NCI-H345 treated with DMSO at 0.1 percent for 48 hours (cell line): Measurements from ENCODE around the gene ZNF526.
"Not testable (repeated sequence)": the region's sequence is repeated elsewhere in the genome, so short reads cannot be mapped to it uniquely, and the experiment has no call there.

Source experiments
- DNase-seq: peaks from one replicate; lab custom pipeline; 2025; ENCODE audit not compliant: unreplicated experiment; lab: John Stamatoyannopoulos, UW

Gene ZNF526

DNA sequence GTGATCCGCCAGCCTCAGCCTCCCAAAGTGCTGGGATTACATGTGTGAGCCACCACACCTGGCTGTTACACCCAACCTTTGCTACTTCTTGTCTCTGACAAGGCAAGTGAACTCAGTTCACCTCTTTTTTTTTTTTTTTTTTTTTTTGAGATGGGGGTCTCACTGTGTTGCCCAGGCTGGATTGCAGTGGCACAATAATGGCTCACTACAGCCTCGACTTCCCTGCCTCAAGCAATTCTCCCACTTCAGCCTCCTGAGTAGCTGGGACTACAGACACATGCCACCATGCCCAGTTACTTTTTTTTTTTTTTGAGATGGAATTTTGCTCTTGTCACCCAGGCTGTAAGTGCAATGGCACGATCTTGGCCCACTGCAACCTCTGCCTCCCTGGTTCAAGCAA, 37.7 kb downstream of the ZNF526 start:
- DNase-seq, result not testable (repeated sequence)

DNA sequence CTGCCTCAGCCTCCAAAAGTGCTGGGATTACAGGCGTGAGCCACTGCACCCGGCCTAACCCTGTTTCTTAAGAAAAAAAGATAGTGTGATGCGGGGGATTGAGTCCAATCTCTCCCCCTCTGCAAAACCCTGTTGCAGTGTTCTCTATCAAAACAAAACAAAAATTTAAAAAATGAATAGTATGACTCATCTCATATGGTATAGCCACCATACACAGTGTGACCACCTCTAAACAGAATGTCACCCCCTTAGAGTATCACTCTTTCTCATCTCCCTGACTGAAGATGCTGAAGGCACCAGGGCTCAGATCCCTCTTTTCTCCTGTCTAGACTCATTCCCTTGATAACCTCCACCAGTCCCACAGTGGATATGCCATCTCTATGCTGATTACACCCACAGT, 41.7 kb downstream of the ZNF526 start:
- no peak for DNase-seq

DNA sequence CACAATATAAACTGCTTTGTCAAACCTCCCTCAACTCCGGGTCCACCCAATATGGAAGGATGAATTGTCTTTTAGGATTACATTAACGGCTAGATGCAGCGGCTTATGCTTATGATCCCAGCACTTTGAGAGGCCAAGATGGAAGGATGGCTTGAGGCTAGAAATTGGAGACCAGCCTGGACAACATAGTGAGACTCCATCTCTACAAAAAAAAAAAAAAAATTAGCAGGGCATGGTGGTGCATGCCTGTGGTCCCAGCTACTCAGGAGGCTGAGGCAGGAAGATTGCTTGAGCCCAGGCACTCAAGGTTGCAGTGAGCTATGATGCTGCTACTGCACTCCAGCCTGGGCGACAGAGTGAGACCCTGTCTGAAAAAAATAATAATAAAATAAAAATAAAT, 46.0 kb downstream of the ZNF526 start:
- not testable (repeated sequence) for DNase-seq

DNA sequence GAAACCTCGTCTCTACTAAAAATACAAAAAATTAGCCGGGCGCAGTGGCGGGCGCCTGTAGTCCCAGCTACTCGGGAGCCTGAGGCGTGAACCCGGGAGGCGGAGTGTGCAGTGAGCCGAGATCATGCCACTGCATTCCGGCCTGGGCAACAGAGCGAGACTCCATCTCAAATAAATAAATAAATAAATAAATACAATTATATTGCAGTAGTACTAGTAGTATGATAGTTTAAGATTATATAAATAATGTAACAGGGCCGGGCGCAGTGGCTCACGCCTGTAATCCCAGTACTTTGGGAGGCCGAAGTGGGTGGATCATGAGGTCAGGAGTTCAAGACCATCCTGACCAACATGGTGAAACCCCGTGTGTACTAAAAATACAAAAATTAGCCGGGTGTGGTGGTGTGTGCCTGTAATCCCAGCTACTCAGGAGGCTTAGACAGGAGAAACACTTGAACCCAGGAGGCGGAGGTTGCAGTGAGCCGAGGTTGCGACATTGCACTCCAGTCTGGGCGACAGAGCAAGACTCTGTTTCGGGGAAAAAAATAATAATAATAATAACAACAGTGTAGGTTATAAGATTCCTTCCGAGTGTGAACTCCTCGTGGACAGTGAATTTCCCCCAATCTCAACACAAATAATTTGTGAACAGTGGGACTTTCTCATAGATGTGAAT, 47.0 kb downstream of the ZNF526 start:
- DNase-seq, result not testable (repeated sequence)

DNA sequence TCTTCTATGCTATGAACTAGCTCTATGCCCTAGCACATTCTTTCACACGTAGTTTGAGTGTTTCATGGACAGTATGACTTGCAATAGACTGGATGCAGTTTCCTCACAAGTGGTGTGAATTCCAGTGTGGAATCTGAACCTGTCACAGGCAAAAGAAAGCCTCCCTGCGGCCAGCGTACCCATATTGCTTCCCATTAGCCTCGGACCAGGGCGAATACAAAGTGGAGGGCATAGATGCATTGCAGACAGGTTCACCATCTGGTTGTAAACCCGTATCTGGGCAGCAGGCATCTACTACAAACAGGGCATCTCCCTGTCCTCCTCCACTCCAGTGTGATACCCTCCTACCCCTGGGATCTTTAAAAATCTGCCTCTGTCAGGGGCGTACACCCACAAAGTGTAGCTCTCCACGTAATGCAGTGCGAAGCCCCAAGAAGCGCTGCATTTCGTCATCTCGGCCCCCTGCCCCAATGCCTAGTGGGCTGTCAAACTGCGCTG, 47.6 kb downstream of the ZNF526 start:
- DNase-seq, result no peak

DNA sequence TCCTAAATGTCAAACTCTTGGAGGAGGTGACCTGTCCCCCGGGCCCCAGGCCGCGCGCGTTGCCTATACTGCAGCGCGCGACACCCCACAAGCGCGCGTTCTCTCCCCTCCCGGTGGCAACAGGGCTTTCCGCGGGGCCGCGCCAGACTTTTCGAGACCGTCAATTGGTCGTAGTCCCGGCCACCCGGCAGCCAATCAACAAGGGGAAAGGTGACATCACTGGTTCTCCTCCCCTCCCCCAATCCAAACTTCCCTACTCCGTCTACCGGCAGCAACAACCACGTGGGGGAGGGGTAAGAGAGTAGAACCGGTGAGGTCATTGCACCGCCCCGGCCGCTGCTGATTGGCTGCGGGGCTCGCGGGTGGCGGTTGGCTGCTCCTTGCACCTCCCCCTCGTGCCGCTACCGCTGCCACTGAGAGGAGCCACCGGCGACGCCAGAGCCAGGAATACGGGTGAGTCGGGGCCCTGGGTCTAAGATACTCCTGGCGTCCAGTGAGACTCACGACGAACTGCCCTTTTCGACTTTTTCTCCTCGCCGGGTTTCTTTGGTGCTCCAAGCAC, 48.1 kb downstream of the ZNF526 start:
- DNase-seq, result peak; percentile 90

DNA sequence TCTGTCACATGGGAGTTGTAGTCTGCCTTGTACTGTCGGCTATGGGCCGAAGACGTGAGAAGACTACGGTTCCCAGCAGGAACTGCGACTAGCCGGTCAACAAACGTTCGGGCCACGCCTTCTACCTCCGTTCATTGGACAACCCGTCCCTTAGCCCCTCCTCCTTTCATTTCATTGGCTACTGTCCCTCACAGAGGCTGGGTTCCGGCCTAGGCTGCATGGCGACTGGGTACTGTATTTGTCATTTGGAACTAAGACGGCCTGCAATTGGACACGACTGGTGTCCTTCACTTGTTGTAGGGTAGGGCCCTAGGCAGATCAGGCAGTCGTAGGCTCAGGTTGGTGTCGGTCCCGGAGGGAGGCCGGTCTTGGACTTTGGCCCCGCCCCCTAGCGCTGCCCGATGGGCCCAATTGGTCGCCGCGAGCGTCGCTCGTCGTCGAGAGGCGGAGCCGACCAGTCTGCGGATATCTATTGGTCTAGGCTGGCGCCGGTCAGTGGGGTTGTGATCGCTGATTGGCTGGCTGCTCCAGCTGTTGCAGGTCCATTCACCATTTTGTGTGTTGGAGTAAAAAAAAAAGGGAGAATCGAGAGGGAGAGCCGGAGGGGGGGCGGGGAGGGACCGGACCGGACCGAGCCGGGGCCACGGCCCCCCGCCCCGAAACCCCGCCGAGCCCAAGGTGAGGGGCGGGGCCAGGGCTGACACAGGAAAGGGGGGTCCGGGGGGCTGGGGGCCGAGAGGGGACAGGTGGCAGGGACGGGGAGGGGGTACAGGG, 48.8 kb downstream of the ZNF526 start, which contains the start of gene CIC:
TSS of gene CIC (plus strand) at position 549 of the 774 bp plus-strand sequence. CDS start 2,532 bp downstream, outside the sequence.
- peak; percentile 97 for DNase-seq

DNA sequence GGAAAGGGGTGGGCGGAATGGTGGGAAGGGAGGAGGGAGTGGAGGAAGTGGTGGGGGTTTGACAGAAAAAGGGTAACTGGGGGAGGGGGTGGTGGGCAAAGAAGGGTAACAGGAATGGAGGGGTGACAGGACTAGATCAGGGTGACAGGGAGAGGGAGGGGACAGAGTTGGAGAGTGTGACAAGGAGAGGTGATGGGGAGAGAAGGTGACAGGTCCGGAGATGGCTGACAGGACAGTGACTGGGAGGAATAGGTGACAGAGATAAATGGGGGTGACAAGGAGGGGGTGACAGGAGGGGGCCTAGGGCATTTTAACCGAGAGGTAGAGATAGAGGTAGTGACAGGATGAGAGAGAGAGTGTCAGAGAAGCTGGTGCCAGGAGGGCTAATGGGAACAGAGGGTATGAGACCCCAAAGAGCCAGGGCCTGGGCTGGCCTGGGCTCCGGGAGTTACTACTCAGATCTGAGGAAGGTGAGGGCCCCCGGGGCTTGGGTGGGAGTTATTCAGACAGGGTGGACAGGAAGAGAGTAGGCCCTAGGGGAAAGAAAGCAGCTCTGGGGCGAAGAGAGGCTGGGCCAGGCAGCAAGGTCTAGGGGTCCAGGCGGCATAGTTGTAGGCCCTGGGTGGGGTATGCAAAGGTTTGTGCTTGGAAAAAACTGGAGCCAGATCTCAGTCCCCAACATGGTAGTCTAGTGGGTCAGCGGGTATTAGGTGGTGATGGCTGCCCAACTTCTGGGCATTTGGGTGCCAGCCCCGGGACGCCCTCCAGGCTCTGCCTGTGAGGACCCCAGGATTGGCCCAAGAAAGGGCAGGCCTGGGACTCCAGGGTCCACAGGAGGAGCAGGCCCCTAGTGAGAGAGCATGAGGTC, 49.6 kb downstream of the ZNF526 start:
- no peak for DNase-seq

DNA sequence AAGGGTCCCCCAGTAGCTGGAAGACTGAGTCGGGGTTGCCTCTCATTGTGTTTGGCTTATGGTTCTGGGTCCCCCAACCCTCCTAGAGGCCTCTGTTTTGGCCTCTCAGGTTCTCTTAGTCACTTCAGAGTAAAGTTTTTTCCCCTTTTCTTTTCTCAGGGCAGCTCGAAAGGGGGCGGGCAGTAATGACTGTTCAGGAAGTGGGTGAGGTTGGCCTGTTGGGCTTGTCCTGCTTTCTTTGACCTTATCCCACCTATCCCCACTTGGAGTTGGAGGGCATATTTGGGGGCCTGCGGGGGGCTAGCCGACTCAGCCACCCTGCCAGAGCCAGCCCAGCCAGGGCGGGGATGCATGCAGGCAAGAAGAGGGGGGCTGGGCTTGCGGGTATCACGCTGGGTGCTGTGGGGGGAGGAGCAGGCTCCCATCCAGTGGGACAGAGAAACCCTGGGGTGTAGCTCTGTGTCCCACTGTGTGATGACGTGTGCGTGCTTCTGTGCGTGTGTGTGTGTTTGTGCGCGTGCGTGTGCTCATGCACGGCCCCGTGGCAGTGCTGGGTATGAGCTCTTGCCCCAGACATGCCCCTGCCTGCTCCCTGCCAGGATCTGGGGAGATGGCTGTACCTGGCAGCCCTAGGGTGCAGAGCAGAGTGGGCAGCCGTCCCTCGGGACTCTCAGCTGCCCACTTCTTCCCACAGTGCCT, 50.4 kb downstream of the ZNF526 start:
- DNase-seq, result no peak

DNA sequence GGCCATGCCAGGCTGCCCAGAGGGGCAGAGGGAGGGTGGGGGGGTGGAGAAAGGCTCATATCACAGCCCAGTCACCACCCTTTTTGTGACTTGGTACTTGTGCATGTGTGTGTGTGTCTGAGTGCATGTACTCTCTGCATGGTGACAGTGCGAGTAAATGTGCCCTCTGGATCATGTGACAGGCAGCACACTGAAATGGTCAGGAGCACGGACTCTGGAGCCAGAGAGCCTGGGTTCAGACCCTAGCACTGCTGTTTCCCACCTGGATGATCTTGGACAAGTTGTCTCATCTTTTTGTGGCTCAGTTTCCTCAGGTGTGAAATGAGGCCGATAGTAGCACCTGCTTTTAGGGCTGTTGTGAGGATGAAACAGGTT, 50.9 kb downstream of the ZNF526 start:
- DNase-seq, result no peak

DNA sequence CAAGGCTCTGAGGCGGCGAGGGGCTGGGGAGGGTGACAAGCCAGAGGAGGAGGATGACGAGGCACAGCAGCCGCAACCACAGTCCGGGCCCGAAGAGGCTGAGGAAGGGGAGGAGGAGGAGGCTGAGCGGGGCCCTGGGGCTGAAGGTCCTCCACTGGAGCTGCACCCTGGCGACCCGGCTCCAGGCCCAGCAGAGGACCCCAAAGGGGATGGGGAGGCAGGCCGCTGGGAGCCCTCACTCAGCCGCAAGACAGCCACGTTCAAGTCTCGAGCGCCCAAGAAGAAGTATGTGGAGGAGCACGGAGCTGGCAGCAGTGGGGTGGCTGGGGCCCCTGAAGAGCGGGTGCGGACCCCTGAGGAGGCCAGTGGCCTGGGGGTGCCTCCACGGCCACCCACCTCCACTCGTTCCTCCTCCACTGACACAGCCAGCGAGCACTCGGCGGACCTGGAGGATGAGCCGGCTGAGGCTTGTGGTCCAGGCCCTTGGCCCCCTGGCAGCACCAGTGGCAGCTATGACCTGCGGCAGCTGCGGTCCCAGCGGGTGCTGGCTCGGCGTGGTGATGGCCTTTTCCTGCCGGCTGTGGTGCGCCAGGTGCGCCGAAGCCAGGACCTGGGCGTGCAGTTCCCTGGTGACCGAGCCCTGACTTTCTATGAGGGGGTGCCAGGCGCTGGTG, 51.9 kb downstream of the ZNF526 start:
- DNase-seq, result no peak

DNA sequence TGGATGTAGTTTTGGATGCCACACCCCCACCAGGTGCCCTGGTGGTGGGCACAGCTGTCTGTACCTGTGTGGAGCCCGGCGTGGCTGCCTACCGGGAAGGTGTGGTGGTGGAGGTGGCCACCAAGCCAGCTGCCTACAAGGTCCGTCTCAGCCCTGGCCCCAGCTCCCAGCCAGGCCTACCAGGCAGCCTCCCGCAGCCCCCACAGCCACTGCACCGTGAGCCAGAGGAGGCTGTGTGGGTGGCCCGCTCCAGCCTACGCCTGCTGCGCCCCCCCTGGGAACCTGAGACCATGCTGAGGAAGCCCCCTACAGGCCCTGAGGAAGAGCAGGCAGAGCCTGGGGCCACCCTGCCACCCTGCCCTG, 52.4 kb downstream of the ZNF526 start:
- DNase-seq, result no peak

DNA sequence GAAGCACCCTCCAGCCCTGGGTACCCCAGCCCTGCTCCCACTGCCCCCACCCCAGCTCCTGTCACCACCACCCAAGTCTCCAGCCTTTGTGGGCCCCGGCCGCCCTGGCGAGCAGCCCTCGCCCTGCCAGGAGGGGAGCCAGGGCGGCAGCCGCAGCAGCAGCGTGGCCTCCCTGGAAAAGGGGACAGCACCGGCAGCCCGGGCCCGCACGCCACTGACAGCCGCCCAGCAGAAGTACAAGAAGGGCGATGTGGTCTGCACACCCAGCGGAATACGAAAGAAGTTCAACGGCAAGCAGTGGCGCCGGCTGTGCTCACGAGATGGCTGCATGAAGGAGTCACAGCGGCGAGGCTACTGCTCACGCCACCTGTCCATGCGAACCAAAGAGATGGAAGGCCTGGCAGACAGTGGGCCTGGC, 52.9 kb downstream of the ZNF526 start:
- DNase-seq, result no peak

DNA sequence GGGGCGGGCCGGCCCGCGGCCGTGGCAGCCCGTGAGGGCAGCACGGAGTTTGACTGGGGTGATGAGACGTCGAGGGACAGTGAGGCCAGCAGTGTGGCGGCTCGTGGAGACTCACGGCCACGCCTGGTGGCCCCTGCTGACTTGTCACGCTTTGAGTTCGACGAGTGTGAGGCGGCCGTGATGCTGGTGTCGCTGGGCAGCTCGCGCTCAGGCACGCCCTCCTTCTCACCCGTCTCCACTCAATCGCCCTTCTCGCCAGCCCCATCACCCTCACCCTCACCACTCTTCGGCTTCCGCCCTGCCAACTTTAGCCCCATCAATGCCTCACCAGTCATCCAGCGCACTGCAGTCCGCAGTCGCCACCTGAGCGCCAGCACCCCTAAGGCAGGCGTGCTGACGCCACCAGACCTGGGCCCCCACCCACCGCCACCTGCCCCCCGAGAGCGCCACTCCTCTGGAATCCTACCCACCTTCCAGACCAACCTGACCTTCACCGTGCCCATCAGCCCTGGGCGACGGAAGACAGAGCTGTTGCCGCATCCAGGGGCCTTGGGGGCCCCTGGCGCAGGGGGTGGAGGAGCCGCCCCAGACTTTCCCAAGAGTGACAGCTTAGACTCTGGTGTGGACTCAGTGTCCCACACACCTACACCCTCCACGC, 53.4 kb downstream of the ZNF526 start:
- no peak for DNase-seq

DNA sequence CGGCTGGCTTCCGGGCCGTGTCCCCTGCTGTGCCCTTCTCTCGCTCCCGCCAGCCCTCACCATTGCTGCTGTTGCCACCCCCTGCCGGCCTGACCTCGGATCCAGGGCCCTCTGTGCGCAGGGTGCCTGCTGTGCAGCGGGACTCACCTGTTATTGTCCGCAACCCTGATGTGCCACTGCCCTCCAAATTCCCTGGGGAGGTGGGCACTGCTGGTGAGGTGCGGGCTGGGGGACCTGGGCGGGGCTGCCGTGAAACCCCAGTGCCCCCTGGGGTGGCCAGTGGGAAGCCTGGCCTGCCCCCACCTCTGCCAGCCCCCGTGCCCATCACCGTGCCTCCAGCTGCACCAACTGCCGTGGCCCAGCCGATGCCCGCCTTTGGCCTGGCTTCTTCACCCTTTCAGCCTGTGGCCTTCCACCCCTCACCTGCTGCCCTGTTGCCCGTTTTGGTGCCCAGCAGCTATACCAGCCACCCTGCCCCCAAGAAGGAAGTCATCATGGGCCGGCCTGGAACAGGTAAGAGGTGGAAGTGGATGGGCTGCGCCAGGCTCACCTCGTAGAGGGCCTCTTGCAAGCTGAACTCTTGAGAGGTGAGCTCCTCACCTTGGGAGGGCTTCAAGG, 54.1 kb downstream of the ZNF526 start:
- no peak for DNase-seq

DNA sequence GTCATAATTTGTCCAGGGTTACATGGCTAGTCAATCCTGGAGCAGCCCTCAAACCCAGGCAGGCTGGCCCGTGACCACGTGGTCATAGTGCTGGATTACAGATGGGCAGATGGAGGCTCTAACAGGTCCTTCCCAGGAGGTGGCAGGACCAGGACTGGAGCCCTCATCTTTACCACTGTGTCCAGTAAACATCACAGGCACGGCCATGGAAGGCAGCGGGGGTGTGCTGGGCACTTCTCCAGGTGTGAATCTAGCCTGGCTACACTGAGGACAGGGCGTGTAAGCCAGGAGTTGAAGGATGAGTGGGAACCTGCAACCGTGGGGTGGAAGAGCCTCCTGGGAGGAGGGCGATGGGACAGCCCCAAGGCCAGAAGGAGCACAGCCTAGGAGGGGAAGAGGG, 55.0 kb downstream of the ZNF526 start:
- DNase-seq, result no peak

DNA sequence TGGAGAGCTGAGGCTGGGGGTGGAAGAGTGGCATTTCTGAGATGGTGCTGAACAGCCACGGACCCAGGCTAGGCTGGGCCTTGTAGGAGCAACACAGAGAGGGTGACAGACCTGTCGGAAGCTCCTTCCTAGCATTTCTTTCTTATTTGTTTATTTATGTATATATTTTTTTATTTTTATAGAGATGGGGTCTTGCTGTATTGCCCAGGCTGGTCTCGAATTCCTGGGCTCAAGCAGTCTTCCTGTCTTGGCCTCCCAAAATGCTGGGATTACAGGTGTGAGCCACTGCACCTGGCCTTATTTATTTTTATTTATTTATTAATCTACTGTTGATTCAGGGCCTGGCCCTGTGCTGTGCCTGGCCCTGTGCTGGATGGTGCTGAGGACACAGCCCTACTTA, 55.4 kb downstream of the ZNF526 start:
- DNase-seq, result no peak

DNA sequence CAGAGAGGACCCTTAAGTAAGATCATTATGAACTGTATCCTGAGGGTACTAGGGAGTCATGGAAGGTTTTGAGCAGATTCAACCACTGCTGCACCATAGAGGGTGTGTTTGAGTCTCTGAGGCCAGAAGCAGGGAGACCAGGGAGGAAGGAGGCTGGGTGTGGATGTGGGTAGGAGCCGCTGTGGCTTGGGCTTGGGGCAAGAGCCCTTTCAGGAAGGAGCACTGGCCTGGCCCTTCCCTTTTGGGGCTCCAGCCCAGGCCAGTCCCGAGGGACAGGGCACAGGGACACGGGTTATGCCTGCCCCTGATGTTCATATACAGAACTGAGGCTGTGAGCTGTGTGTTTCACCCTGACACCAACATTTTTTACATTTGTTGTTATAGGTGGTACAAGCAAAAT, 56.2 kb downstream of the ZNF526 start:
- DNase-seq, result no peak

DNA sequence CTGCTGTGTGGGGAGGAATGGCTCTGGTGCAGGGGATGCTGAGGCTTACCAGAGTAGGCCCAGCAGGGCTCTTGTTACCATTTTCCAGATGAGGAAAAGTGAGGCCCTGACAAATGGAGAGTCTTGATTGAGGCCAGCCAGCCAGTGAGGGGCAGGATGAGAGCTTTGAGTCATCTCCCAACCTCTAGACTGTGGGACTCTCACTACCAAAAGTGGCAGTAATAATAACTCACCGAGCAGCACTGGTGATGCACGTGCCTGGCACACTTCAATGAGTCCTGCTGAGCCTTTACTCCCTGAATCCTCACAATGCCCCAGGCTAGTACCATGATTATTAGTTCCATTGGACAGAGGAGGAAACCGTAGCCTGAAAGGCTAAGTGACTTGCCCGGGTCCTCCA, 56.7 kb downstream of the ZNF526 start:
- no peak for DNase-seq
